ENCODE measurements around the gene C8G. TPM values are rescaled to one million over a fixed set of nuclear protein-coding genes. Genes with fewer than 3 reads are reported as not detected.

C8G gene
- total and polyA plus RNA-seq, 2 donors (not counting 1 experiment from before 2014, with no cell fraction given), result 1.7 to 2.8 TPM

- H3K4me1 ChIP-seq (ENCODE audit: control insufficient read depth in 2 of 2, insufficient read depth in 2 of 2, low read length in 2 of 2), result peaks cover 6 to 11% of the 10 kb centered on the region in 2 donors
- no peak for DNase-seq
- H3K4me3 Mint-ChIP-seq, result no peak overlapping the region
- no peak overlapping the region for H3K27ac ChIP-seq (ENCODE audit: low read length in 2 of 2)
- peaks cover 69% of the 10 kb centered on the region for H4K20me1 ChIP-seq (ENCODE audit: control insufficient read depth, insufficient read depth, low read length, poor library complexity, severe bottlenecking)
- CTCF ChIA-PET, result interaction anchor here (1.0 to 2.0 kb wide), 2 partner anchors 8 to 97 kb away, joined by 3 to 5 read pairs; partner anchors contain the start of gene AJM1
- POLR2A ChIA-PET, result no interaction called here
- H3K27me3 Mint-ChIP-seq, result no peaks in the 10 kb centered on the region
- H3K79me2 ChIP-seq (ENCODE audit: control insufficient read depth, insufficient read depth, low read length), result peaks cover 24% of the 10 kb centered on the region
- ATAC-seq (ENCODE audit: low read depth), result no peak
- no peaks in the 10 kb centered on the region for H3K9me3 Mint-ChIP-seq (ENCODE audit: insufficient read depth)
- no peak overlapping the region for H2AFZ ChIP-seq (ENCODE audit: insufficient read depth, low read depth, low read length, poor library complexity, severe bottlenecking)
- peaks cover 2% of the 10 kb centered on the region for H3K4me1 Mint-ChIP-seq
- H3K9me3 ChIP-seq (ENCODE audit: control extremely low read depth in 1 of 3, control insufficient read depth in 2 of 3, insufficient read depth in 1 of 3, low read length in 2 of 3), result no peaks in the 10 kb centered on the region
- no peak overlapping the region for H3K9ac ChIP-seq (ENCODE audit: low read length)
- no peak overlapping the region for H3K4me2 ChIP-seq (replicated peaks; ENCODE audit: low read depth, low read length, poor library complexity, severe bottlenecking)
- no peak overlapping the region for H3K4me3 ChIP-seq (ENCODE audit: control extremely low read depth in 1 of 5, extremely low read depth in 1 of 5, insufficient read depth in 1 of 5, low read depth in 2 of 5, low read length in 4 of 5)
- intact Hi-C loops (cut with micrococcal nuclease), result no loop called here
- no peak overlapping the region for H3K27ac Mint-ChIP-seq
- peaks cover 2 to 36% of the 10 kb centered on the region in 2 experiments for H3K36me3 ChIP-seq (replicated peaks in 1 of 2; ENCODE audit: control extremely low read depth in 1 of 2, control insufficient read depth in 1 of 2, extremely low read depth in 1 of 2, insufficient read depth in 2 of 2, low read length in 1 of 2)
- no peaks in the 10 kb centered on the region for H3K27me3 ChIP-seq (replicated peaks in 1 of 4; ENCODE audit: control extremely low read depth in 1 of 4, control insufficient read depth in 3 of 4, insufficient read depth in 4 of 4, low read length in 3 of 4)
- 93% methylated on average over 28 of the region's 28 CpGs for WGBS (ENCODE audit: insufficient coverage)
- TF ChIP-seq CTCF (IDR thresholded peaks at IDR 0.05), result no peak
Observed at GRCh38 chr9:136939431-136939995, 5.5 kb upstream of the C8G start.

DNA sequence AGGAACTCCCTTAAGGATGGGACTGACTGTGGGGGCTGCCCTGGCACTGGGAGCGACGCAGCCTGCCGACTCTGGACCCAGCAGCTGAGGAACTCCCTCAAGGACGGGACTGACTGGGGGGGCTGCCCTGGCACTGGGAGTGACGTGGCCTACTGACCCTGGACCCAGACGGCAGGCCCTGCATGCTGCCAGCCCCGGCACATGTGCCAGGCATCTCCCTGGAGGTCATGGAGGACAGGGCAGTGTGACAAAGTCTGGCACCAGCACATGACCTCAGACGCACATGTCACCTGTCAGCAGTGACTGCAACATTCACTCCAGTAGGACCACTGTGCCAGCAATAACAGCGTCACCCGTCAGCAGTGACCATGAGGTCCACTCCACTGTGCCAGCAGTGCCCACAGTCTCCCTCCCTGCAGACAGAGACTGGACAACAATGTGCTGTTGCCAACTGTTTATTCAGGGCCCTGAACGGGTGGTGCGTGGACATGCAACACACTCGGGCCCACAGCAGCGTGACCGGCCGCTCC, 5.0 kb upstream of the C8G start:
- no peaks in the 10 kb centered on the region for H3K9me3 Mint-ChIP-seq (ENCODE audit: insufficient read depth)
- peaks cover 6% of the 10 kb centered on the region for H3K4me1 Mint-ChIP-seq
- H3K9me3 ChIP-seq (ENCODE audit: control extremely low read depth in 1 of 3, control insufficient read depth in 2 of 3, insufficient read depth in 1 of 3, low read length in 2 of 3), result no peaks in the 10 kb centered on the region
- H3K27me3 ChIP-seq (replicated peaks in 1 of 4; ENCODE audit: control extremely low read depth in 1 of 4, control insufficient read depth in 3 of 4, insufficient read depth in 4 of 4, low read length in 3 of 4), result no peaks in the 10 kb centered on the region
- CTCF ChIA-PET, result interaction anchor here (1.0 to 2.0 kb wide), 2 partner anchors 8 to 98 kb away, joined by 3 to 5 read pairs; partner anchors contain the start of gene AJM1
- H3K9ac ChIP-seq (ENCODE audit: low read length), result no peak overlapping the region
- H3K4me2 ChIP-seq (replicated peaks; ENCODE audit: low read depth, low read length, poor library complexity, severe bottlenecking), result no peak overlapping the region
- H3K4me3 Mint-ChIP-seq, result no peak overlapping the region
- WGBS (ENCODE audit: insufficient coverage), result 94% methylated on average over 16 of the region's 16 CpGs
- H2AFZ ChIP-seq (ENCODE audit: insufficient read depth, low read depth, low read length, poor library complexity, severe bottlenecking), result no peak overlapping the region
- no peaks in the 10 kb centered on the region for H3K27me3 Mint-ChIP-seq
- H3K27ac ChIP-seq (ENCODE audit: low read length in 2 of 2), result no peak overlapping the region
- intact Hi-C loops (cut with micrococcal nuclease), result no loop called here
- ATAC-seq (ENCODE audit: low read depth), result no peak
- peaks cover 22% of the 10 kb centered on the region for H3K79me2 ChIP-seq (ENCODE audit: control insufficient read depth, insufficient read depth, low read length)
- POLR2A ChIA-PET, result no interaction called here
- no peak overlapping the region for H3K27ac Mint-ChIP-seq
- H3K36me3 ChIP-seq (replicated peaks in 1 of 2; ENCODE audit: control extremely low read depth in 1 of 2, control insufficient read depth in 1 of 2, extremely low read depth in 1 of 2, insufficient read depth in 2 of 2, low read length in 1 of 2), result peaks cover 2 to 36% of the 10 kb centered on the region in 2 experiments
- peaks cover 6 to 15% of the 10 kb centered on the region in 2 donors for H3K4me1 ChIP-seq (ENCODE audit: control insufficient read depth in 2 of 2, insufficient read depth in 2 of 2, low read length in 2 of 2)
- no peak overlapping the region for H3K4me3 ChIP-seq (ENCODE audit: control extremely low read depth in 1 of 5, extremely low read depth in 1 of 5, insufficient read depth in 1 of 5, low read depth in 2 of 5, low read length in 4 of 5)
- H4K20me1 ChIP-seq (ENCODE audit: control insufficient read depth, insufficient read depth, low read length, poor library complexity, severe bottlenecking), result peaks cover 65% of the 10 kb centered on the region
- no peak for TF ChIP-seq EZH2 (IDR thresholded peaks at IDR 0.05; ENCODE audit: borderline replicate concordance, insufficient read depth, low read depth, low read length, poor library complexity, severe bottlenecking)
- no peak for TF ChIP-seq CTCF (IDR thresholded peaks at IDR 0.05)
- DNase-seq, result no peak

All from B cell (primary cell).